ENCODE results near the gene MNX1.

GRCh38 chr7:157056246-157056645 is 45.8 kb upstream of the MNX1 start:
- no peak for TF ChIP-seq CTCF (IDR thresholded peaks at IDR 0.05)
- no peak for TF ChIP-seq POLR2AphosphoS5 (IDR thresholded peaks at IDR 0.05)
- no peak for TF ChIP-seq EP300 (IDR thresholded peaks at IDR 0.05)
